CD4-positive, alpha-beta T cell treated with Interleukin-6 for 4 hours (primary cell): Measurements from ENCODE around the gene CDCP1.
A peak's percentile ranks its signal among the peaks of the same experiment; 100 is the strongest.
"Not testable (repeated sequence)": the region's sequence is repeated elsewhere in the genome, so short reads cannot be mapped to it uniquely, and the experiment has no call there.

ENCODE experiments used
- DNase-seq: peaks from one replicate; pipeline ENCODE4 v3.0.0-alpha.2; 2020; ENCODE audit warnings: mixed read lengths

CDCP1 gene

DNA sequence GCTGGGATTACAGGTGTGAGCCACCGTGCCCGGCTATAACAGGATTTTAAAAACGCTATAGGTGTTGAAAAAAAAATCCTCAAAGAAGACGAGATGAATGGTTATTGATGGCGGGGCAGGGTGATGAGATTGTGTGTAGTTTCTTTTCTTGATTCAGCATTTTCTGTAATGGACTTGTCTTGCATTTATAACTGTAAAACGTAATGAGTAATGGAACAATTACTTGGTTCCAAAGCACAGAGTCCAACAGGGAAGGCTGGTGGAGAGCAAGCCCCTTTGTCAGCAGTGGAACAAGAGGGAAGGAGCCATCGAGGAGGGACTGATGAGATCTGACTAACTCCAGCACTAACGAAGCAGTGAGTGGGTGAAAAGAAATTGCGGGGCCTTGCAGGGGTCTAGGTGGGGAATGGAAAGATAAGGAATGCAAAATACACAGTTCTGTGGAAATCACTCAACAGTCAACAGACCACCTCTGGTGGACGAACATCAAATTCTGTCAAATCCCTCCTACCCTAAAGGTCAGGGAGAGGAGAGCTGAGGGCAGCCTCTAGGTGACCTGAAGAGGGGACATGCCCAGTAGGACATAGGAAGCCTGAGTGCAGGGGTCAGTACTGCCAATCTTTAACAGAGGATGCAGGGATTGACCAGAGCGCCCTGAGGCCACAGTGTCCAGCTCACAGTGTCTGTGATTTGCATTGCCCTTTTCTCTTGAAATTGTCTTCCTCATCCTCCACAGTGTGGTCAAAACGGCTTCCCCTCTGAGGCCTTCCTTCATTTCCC is 23.1 kb upstream of the CDCP1 start:
- DNase-seq, result no peak

DNA sequence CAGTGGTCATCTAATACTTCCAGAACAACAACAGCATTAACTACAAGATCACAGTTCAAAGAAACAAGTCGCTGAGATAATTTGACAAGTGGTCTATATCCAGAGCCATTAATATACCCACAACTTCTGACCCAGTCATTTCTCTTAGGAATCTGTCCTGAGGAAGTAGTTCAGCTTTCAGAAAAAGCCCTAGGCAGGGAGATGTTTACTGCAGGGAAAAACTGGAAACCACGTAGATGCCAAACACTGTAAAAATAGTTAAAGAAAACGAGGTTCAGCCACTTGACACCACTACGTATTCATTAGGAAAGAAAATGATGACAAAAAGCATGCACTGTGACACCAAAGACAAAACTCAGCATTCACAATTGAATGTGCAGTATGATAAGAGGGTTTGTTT is 22.3 kb upstream of the CDCP1 start:
- DNase-seq, result no peak

DNA sequence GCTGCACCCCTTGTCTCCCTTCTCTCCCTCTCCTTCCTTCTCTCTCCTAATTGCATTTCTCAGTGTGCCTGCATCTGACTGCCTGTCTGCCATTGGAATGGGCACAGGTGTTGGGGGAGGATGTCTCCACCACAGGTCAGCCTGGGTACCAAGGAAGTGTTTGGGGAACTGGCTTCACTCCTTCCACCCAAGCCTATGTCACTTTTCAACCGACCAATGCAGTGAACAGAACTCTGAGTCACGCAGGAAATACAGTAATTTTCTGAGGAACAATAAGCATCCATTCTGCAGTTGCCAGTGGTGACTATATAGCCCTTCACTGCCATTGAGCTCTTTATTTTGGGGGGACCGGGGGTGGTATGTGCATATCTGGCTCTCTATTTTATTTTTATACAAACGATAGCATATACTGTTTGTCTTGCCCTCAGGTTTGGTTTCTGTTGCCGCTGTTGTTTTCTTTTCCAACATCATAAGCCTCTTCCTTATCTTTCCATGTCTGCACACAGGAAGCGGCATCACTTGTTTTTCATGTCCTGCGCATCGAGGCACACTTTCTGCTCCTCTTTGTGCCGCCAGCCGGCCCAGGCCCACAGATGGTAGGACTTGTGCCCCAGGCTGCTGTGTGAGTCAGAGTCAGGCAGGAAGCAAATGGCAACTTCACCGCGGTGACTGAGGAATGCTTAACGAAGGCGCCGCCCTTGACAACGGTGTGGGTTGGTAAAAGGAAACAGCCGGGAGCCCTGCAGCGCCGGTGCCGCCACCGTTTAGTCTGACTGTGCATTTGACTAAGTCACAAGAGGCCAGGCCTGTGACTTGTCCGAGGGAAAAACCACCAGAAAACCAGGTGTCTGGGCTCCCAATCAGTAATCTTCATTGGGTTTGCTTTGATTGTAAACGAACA is 21.1 kb upstream of the CDCP1 start:
- DNase-seq, result peak; percentile 90

DNA sequence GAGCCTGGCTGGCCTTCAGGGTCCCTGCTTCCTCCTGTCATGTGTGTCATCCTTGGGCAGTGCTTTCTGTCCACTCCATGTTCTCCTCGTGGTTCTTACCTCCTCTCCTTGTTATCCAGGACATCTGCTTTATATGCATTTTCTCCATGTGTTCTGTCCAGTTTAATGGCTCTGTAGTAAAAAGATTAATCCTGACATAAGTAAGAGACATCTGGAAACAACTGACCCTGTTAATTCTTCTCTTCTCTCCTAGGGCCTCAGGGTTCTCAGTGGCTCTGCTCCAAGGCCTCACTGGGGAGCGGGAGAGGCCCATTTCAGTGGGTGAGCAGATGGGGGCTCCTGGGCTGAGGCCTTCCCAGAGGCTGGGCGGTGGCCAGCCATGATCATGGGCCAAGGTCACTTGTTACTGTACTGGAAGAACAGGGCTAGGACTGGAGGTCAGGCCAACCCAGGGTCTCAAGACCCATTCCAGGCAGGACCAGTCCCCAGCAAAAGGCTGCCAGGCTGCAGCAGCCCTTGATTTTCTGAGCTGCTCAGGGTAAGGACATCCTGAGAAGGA is 20.2 kb upstream of the CDCP1 start:
- DNase-seq, result no peak

DNA sequence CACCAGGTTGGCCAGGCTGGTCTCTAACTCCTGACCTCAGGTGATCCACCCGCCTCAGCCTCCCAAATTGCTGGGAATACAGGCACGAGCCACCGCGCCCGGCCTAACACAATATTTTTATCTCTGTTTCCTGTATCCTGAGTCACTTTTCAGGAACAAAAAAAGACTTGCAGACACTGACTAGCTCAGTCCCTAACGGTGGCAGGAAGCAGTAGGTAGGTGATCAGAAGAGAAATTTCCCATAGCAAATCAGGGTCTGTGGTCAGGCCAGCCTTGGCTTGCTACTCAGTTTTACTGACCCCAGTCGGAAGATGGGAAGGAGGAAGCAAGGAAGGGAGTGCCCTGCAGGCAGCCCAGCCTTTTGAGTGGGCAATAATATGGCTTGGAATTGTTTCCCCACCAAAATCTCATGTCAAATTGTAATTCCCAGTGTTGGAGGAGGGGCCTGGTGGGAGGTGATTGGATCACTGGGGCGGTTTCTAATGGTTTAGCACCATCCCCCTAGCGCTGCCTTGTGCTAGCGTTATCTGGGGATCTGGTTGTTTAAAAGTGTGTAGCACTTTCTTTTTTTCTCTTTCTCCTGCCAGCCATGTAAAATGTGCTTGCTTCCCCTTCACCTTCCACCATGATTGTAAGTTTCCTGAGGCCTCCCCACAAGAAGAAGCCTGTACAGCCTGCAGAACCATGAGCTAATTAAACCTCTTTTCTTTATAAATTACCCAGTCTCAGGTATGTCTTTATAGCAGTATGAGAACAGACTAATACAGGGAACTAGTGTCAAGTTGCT is 19.5 kb upstream of the CDCP1 start:
- DNase-seq, result no peak

DNA sequence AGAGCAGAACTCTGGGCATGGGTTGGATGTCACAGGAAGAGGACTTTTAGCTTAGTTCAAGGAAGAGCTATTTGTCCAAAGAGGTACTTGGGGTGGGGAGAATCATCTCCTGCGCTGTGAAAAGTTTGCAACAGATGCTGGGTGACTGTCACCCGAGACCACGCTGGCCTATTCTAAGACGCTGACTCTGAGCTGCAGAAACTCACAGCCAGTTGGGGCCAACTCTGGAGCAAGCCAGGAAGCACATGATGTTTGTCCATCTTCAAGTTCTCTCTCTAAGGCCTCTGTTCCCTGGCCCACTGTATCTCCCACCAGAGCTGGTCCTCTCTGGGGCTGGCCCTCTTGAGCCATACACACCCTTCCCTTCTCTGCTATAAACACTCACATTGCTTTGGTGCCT is 17.9 kb upstream of the CDCP1 start:
- DNase-seq, result no peak

DNA sequence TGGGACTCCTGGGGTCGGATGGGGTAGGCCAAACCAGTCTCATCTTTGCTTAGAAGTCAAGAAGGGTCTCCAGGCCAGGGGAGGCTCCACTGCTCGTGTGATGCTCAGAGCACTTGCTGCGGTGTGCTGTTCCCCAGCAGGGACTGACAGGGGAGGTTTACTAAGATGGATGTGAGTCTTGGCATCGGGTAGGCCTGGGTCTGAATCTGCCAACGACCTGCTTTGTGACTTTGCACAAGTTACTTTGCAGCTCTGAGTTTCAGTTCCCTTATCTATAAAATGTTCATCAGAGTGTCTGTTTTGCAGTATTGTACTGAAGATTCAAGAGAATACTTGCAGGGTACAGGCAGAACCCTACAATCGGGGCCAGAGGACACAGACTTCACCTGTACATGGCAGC is 17.3 kb upstream of the CDCP1 start:
- DNase-seq, result no peak

DNA sequence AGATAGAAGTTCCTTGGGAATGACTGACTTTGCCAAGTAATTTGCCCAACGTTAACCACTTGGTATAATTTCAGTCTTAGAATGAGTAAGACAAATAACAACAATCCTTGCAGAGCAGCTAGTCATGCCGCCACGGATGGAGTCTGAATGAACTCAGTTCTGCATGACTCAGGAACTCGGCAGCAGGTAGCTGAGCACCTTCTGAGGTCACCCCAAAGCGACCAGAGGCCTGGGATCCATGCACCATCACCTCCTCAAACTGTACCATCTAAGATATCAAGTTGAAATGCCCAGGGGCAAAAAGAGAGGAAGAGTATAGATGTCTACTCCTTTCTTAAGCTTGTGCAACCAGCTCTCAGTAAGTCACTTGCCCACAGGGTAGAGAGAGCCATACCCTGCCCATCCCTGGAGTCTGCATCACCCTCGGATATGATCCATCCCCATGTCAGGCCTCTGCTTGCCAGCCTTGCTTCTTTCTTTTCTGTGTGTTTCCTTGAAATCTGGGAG is 8.5 kb upstream of the CDCP1 start:
- DNase-seq, result no peak

DNA sequence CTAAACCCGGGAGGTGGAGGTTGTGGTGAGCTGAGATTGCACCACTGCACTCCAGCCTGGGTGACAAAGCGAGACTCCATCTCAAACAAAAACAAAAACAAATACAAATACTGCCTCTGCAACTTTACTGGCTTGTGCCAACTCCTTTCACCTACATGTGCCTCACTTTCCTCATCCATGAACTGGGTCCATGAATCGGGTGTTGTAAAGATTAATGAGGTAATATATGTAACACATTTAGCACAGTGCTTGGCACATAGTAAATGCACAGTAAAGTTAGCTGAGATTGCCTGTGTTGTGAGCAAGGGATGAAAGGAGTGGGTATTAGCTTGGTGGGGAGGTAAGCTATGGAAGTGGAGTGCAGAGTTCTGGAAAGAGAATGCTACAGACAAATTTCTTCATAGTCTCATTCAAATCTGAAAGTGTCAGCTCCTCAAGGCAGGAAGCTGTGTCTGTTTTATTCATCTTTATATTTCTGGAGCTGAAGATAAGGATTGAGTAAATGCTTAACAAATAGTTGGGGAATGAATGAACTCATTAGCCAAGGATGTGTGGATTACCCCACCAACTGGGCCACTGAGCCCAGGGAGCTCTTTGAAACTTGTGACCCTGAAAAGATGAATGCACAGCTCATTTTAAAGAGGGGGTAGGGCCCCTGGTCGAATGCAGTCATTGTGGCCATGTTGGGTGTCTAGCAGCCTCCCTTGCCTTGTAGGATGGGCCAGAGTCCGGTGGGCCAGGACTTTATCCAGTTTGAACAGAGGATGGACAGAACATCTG is 7.7 kb upstream of the CDCP1 start:
- no peak for DNase-seq

DNA sequence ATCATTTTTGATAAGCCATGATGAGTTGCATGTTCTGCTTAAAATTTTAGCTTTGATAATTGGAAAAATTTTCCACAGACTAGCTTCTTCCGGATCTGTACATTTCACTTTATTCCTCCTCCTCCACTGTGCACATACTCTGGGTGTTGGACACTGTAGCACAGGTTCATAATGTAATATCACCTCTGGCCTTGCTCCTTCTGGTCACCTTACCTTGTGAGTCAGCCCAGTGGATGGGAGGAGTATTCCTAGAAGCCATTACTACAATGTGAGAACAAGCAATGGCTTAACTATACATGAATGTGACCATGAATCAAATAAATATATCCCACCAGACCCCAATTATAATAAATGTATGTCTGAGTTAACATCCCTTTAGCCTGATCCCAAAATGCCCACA is 6.1 kb upstream of the CDCP1 start:
- no peak for DNase-seq

DNA sequence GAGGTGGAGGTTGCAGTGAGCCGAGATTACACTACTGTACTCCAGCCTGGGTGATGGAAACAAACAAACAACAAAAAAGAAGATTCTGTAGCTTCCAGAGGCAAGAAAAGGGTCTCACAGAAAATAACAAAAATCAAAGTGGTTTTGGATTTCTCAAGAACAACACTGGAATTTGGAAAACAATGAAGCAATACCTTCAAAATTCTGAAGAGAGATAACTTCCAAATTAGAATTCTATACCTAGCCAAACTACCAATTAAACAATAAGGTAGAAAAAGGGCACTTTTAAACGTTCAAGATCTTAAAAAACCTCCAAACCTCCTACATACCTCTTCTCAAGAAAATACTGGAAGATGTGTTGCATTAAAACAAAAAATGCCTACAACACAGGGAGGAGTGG is 4.9 kb upstream of the CDCP1 start:
- DNase-seq, result no peak

DNA sequence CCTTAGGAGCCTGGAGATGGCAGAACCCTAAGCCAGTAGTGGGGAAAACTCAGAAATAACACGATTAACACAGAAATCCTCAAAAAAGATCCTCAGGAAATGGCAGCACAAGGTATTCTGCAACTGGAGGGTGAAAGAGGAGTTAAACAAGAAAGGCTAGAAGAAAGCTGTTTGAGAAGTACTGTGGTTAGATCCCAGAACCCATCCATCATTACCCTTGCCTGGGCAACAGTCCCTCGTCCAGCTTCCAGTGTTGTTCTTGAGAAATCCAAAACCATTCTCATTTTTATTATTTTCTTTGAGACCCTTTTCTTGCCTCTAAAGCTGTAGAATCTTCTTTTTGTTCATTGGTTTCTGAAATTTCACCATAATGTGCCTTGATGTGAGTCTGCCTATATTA is 2.7 kb upstream of the CDCP1 start:
- DNase-seq, result no peak

DNA sequence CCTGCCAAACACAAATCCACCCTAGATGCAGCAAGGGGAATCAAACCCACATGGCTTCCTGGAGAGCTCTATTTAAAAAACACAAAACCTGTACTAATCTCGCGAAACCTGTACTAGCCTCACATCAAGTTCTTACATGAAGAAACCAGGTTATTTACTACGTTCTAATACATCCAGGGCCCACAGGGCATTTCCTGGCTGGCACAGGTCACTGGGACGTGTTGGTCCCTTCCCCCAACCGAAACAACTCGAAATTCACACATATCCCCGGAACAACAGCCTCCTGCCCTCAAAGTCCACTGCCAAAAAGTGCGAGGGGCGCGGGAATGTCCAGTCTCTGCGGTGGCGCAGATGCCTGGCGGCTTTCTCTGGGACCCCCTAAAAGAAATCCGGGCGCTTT is 955 bp downstream of the CDCP1 start:
- DNase-seq, result no peak

DNA sequence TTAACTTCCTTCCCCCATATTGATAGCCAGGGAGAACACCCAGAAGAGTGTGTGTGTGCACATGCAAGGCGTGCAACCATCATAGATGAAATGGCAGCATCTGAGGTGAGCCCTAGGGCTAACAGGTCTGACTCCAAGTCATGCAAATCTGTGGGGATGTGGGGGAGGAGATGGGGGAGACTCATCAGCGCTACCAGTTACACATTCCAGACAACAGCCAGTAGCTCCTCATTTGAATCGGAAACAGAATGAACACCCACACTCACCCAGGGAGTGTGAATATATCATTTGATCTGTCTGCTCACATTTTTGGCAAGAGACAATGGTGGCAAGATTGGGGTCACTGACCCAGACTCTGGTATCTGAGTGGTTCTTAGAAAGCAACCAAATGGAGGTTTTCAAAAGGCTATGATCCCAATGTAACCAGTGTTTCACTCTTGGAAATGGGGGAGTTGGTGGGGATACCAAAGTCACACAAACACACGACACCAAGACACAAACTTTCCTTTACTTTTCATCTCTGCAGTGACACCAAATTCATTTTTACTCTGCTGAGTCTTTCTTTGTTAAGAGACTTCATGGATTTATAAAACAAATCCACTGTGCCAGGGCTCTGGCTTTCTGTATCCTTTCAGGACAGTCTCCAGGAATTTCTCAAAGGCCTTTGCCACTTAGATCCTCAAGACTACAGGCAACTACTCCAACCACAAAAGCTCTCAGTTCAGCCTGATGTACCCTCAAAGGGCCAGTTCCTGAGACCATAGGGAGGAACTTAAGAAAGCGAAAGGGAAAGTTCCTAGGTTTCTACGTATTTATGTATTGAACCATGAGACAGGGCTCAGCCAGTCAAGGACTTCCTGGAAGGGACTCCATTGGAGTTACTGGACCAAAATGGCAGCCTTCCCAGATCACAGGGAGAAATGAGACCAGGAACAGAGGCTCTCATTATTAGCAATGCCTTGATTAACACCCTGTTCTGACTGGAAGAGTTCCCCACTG is 2.2 kb downstream of the CDCP1 start:
- DNase-seq, result no peak

DNA sequence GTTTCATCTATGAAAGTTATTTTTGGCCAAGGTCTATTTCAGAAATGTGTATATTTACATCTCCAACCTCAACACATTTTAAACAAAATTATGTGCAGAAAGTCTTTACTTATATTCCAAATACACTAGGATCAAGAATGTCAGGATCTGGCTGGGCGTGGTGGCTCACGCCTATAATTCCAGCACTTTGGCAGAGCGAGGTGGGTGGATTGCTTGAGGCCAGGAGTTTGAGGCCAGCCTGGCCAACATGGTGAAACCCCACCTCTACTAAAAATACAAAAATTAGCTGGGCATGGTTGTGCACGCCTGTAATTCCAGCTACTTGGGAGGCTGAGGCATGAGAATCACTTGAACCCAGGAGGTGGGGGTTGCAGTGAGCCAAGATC is 5.4 kb downstream of the CDCP1 start:
- DNase-seq, result not testable (repeated sequence)

DNA sequence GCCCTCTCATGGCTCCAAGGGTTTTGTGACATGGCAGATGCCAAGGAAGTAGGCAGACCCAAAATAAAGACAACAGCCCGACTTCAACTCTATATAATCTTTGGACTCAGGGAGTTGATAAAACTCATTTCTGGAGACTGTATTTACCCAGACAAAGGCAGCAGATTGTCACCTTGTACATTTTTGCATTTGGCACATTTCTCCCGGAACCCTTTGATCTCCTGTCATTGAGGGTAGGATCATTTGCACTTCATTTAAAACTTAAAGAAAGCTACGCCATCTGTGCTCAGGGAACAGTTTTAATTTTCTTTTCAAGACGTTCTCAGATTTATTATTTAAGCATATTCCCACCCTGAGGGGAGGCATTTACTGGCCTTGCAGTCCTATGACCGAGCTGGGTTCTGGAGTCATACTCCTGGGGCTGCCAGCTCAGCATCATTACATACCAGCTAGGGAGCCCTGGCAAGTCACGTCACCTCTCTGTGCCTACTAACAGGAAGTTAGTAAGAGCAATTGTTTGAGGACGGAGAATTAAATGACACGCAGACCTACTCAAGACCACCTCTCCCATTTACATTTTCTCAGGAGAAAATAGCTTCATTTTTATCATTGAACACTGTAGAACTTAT is 5.9 kb downstream of the CDCP1 start:
- DNase-seq, result no peak

DNA sequence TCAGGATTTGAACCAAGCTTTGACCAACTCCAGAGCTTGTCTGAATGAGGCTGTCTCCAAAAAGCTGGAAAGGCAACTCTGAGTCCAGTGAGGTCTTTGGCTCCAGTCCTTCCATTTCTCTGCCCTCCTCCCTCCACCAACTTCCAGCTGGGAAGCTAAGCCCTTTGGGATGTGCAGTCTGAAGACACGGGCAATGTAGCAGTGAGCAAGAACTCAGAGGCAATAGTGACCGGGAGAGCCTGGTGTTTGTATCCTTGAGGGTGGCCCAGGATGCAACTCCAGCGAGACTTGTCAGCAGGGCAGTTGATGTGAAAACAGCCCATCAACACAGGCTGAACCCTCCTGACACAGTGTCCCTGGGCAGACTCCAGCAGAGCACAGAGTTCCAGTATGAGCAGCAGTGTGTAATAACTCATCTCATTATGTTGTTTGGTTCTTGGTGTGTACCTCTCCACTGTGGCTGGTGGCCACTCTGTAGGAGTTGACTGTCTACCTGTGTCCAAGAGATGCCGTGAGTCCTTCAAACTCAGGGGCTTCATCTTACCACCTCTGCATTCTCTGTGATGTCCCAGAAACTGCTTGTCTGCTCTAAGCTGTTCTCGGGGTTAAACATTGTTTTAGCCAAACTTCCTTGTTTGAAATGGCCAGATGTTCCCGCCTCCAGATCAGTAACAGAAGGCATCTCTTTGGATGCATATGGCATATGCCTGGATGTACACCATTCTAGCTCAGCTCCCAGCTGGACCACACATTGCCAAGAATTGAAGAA is 6.6 kb downstream of the CDCP1 start:
- no peak for DNase-seq

DNA sequence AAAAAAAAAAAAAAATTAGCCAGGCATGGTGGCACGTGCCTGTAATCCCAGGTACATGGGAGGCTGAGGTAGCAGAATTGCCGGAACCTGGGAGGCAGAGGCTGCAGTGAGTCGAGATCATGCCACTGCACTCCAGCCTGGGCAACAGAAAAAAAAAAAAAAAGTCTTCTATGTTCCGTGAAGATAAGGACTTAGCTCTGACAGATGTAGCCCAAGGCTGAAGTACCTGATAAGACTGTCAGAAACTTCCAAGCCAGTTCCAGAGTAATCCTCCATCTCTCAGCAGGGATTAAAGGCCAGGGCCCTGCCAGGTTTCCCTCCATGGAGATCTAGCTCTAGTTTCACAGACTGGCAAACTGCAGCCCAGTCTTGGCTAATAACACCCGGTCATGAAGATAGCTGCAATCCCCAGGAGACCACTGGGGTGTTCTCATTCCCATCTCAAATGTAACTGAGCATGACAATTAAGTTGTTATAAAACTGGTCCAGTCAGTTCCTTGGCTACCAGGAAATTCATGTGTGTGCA is 8.5 kb downstream of the CDCP1 start:
- DNase-seq, result no peak

DNA sequence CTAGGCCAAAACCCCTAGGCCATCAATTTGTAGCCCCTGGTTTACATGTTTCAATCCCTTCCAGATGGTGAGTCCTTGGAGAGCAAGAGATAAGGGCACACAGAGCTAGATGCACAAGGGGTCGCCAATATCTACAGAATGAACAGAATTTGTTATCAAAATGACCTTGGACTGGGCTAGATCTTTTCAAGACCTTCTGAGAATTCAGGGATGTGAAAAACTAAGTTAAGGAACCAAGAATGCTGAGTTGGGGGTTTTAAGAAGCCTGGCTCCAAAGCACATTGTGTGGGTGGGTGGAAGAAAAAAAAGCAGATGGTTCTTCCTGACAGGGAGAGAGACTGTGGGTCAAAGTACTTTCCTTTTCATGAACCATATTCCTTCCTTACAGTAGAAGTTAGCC is 10.2 kb downstream of the CDCP1 start:
- no peak for DNase-seq
